ENCODE data around the gene GUCA1A.

GUCA1A gene

DNA sequence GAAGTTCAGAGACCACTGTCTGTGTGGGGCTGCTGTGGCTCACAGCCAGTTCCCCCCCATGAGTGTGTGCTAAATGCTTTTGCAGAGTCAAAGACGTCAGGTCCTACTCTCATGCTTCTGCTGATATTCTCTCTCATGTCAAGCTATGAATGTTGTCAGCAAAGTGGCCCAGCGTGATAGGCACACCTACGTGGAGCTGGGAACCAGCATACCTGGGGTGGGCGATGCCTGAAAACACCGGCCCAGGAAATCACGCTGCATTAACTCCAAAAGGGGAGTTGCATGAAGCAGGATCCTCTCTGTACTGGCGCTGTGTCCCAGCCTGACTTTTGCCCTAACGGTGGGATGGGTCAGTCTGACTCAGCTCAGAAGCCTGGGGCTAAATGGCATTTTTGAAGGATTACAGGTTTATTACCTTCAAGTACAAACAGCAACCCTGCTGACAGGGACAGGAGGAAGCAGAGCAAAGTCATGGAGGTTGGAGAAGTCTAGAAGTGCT, 53.5 kb downstream of the GUCA1A start:
- Mint-ChIP-seq H3K9me3 (no peaks in the 10 kb centered on the region), H3K27me3 (no peaks in the 10 kb centered on the region), H3K4me3 (no peak overlapping the region), H3K4me1 (peaks cover 12% of the 10 kb centered on the region), H3K27ac (no peak overlapping the region)
- no peak for ATAC-seq
- no peak for DNase-seq

GRCh38 chr6:42227173-42227850, 54.1 kb downstream of the GUCA1A start:
- no peak for DNase-seq
- no peak overlapping the region for H3K27ac Mint-ChIP-seq
- ATAC-seq = no peak
- no peak overlapping the region for H3K4me3 Mint-ChIP-seq
- peaks cover 12% of the 10 kb centered on the region for H3K4me1 Mint-ChIP-seq
- no peaks in the 10 kb centered on the region for H3K27me3 Mint-ChIP-seq
- no peaks in the 10 kb centered on the region for H3K9me3 Mint-ChIP-seq

DNA sequence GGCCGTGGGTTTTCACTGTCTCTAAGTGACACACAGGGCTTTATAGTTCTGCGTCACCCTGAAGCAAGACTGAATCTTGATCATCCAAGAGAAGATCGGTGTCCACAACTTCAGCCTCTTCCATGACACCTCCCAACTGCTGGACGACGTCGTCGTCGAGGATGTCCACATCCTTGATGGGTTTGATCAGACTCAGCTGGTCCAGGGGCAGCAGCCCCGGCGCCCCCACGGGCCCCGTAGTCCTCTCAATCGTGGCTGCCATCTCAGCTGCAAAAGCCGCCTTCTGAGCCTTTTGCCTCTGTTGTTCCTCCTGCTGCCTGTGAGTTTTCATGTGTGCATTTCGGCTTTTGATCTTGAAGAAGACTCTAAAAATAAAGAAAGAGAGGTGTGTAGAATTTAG, 55.1 kb downstream of the GUCA1A start:
- Mint-ChIP-seq H3K27ac (peak overlapping the region in 1 of 2 donors; percentile 63), H3K9me3 (no peaks in the 10 kb centered on the region), H3K4me1 (peaks cover 12% of the 10 kb centered on the region), H3K4me3 (no peak overlapping the region), H3K27me3 (no peaks in the 10 kb centered on the region)
- ATAC-seq (no peak), DNase-seq (no peak)
